HL-60 (cell line): ENCODE data around the gene CAD.
"Not testable (repeated sequence)": the region's sequence is repeated elsewhere in the genome, so short reads cannot be mapped to it uniquely, and the experiment has no call there.

Experiments used
- DNase-seq, 2 experiments: peaks; one replicate each; pipeline ENCODE4 v3.0.0-alpha.2; 2010 to 2020; ENCODE audit warnings: low read depth in 1 of 2, low spot score in 1 of 2
- H3K27ac ChIP-seq: fragments of 250-450 bp; sonication (Bioruptor Pico); replicated peaks from 2 replicates; pipeline ENCODE4 v1.5.1; 2020; ENCODE audit warnings: mild to moderate bottlenecking, moderate library complexity
- H3K27me3 ChIP-seq: fragments of 250-450 bp; sonication (Bioruptor Pico); 2 replicates; pipeline ENCODE4 v1.5.1; 2021; ENCODE audit warnings: mild to moderate bottlenecking, moderate library complexity; ENCODE audit not compliant: insufficient read depth, poor library complexity, severe bottlenecking
- H3K4me3 ChIP-seq: replicated peaks from 2 replicates; pipeline ENCODE4 v1.5.1; 2011; ENCODE audit warnings: mild to moderate bottlenecking, control low read depth, low read length; ENCODE audit not compliant: insufficient read depth
- GABPA ChIP-seq: IDR thresholded peaks from 2 replicates; pipeline ENCODE4 v1.6.1; 2012; ENCODE audit warnings: low read depth
- POLR2AphosphoS5 ChIP-seq: IDR thresholded peaks from 2 replicates; pipeline ENCODE4 v1.6.1; 2012; ENCODE audit warnings: low read depth
- SPI1 ChIP-seq: IDR thresholded peaks from 2 replicates; pipeline ENCODE4 v1.6.1; 2012; ENCODE audit warnings: low read depth, mild to moderate bottlenecking, borderline replicate concordance
- TF ChIP-seq, protein P1 (sequence below): IDR thresholded peaks from one replicate; pipeline ENCODE4 v1.5.1; 2011; ENCODE audit warnings: low read length, control low read depth, inconsistent platforms; ENCODE audit not compliant: insufficient read depth
- TF ChIP-seq, protein P2 (sequence below): IDR thresholded peaks from 2 replicates; pipeline ENCODE4 v1.6.1; 2012; ENCODE audit warnings: low read depth; ENCODE audit not compliant: insufficient replicate concordance

The CAD gene

DNA sequence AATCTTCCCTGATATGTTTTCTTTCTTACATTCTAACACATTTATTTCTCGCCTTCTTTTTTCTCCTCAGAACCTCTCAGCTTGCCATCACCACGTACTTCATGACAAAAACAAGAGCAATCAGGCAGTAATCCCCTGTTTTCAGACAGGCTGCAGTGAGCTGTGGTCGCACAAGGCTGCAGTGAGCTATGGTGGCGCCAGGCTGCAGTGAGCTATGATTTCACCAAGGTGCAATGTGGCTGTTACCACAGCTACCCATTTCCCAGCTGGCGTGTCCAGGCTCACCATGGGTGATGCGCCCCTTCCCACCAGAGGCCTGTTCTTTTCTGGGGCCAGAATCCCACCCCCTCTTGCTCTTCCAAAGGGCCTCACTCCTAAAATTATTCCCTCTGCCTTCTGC is 42.5 kb upstream of the CAD start:
- no peak overlapping the region for H3K4me3 ChIP-seq
- TF ChIP-seq SPI1 (no peak), GABPA (no peak), POLR2AphosphoS5 (no peak)
- TF ChIP-seq, protein P1, sequence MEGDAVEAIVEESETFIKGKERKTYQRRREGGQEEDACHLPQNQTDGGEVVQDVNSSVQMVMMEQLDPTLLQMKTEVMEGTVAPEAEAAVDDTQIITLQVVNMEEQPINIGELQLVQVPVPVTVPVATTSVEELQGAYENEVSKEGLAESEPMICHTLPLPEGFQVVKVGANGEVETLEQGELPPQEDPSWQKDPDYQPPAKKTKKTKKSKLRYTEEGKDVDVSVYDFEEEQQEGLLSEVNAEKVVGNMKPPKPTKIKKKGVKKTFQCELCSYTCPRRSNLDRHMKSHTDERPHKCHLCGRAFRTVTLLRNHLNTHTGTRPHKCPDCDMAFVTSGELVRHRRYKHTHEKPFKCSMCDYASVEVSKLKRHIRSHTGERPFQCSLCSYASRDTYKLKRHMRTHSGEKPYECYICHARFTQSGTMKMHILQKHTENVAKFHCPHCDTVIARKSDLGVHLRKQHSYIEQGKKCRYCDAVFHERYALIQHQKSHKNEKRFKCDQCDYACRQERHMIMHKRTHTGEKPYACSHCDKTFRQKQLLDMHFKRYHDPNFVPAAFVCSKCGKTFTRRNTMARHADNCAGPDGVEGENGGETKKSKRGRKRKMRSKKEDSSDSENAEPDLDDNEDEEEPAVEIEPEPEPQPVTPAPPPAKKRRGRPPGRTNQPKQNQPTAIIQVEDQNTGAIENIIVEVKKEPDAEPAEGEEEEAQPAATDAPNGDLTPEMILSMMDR, result no peak
- TF ChIP-seq, protein P2, sequence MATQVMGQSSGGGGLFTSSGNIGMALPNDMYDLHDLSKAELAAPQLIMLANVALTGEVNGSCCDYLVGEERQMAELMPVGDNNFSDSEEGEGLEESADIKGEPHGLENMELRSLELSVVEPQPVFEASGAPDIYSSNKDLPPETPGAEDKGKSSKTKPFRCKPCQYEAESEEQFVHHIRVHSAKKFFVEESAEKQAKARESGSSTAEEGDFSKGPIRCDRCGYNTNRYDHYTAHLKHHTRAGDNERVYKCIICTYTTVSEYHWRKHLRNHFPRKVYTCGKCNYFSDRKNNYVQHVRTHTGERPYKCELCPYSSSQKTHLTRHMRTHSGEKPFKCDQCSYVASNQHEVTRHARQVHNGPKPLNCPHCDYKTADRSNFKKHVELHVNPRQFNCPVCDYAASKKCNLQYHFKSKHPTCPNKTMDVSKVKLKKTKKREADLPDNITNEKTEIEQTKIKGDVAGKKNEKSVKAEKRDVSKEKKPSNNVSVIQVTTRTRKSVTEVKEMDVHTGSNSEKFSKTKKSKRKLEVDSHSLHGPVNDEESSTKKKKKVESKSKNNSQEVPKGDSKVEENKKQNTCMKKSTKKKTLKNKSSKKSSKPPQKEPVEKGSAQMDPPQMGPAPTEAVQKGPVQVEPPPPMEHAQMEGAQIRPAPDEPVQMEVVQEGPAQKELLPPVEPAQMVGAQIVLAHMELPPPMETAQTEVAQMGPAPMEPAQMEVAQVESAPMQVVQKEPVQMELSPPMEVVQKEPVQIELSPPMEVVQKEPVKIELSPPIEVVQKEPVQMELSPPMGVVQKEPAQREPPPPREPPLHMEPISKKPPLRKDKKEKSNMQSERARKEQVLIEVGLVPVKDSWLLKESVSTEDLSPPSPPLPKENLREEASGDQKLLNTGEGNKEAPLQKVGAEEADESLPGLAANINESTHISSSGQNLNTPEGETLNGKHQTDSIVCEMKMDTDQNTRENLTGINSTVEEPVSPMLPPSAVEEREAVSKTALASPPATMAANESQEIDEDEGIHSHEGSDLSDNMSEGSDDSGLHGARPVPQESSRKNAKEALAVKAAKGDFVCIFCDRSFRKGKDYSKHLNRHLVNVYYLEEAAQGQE, result no peak
- no peak for DNase-seq
- H3K27me3 ChIP-seq, result peaks cover 4% of the 10 kb centered on the region
- no peak overlapping the region for H3K27ac ChIP-seq

DNA sequence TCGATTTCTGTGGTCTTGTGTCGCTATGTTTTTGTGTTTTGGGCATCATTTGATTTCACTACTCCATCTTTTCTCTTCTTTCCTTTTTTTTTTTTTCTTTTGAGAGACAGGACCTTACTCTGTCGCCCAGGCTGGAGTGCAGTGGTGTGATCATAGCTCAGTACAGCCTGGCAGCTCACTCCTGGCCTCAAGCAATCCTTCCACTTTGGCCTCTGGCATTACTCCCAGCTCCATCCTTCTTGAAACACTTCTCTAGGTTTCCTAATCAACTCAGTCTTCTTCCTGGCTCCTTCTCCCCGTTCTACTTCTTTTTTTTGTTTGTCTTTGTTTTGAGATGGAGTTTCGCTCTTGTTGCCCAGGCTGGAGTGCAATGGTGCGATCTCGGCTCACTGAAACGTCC is 41.8 kb upstream of the CAD start:
- peaks cover 4% of the 10 kb centered on the region for H3K27me3 ChIP-seq
- TF ChIP-seq, protein P1, result no peak
- no peak for TF ChIP-seq SPI1
- TF ChIP-seq POLR2AphosphoS5, result no peak
- TF ChIP-seq, protein P2, result no peak
- TF ChIP-seq GABPA, result no peak
- no peak overlapping the region for H3K27ac ChIP-seq
- no peak for DNase-seq
- H3K4me3 ChIP-seq, result no peak overlapping the region

DNA sequence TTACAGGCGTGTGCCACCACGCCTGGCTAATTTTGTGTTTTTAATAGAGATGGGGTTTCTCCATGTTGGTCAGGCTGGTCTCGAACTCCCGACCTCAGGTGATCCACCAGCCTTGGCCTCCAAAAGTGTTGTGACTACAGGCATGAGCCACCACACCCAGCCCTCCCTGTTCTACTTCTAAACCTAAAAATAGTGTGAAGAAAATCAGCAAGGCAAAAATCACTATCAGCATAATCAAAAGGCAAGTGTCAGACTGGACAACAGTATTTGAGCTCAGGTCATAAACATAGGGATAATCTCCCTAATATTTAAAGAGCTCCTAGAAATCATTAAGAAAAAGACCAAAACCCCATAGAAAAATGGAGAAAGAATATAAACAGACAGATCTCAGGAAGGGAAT is 41.4 kb upstream of the CAD start:
- DNase-seq, H3K27ac ChIP-seq, H3K27me3 ChIP-seq, H3K4me3 ChIP-seq: not testable (repeated sequence)

DNA sequence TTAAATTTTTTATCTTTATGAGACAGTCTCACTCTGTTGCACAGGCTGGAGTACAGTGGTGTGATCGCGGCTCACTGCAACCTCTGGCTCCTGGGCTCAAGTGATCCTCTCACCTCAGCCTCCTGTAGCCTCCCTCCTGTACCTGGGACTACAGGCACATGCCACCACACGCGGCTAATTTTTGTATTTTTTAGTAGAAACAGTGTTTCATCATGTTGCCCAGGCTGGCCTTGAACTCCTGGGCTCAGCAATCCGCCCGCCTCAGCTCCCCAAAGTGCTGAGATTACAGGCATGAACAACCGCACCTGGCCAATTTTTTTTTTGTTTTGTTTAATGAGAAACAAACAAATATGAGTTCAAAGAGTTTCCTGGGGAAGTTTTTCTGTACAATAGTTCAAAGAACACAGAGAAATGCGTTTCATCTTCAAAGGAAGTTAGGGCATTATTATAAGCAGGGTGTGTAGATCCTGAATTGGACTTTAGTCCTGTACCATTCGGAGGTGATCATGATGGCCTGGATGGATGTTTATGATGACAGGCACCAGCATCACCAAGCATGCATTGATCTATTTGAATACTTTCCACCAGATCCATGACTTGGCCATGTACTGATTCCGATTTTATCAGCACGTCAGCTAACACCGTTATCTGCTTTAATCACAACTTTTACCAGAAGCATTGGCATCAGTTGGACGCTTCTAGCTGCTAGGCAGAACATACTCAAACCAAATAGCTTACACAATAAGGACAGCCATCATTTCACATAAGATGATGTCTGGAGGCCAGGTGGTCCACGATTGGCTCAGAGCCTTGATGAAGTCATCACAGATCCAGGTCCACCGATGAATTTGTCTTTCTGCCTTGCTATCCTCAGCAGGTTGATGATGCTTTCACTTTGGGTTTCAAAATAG is 39.5 kb upstream of the CAD start:
- no peak overlapping the region for H3K4me3 ChIP-seq
- no peak overlapping the region for H3K27ac ChIP-seq
- no peak for DNase-seq
- TF ChIP-seq GABPA (no peak), SPI1 (no peak), POLR2AphosphoS5 (no peak)
- TF ChIP-seq, protein P1, result no peak
- TF ChIP-seq, protein P2, result no peak
- H3K27me3 ChIP-seq, result no peaks in the 10 kb centered on the region
